HepG2 (cell line): ENCODE measurements around the gene CCDC183. TPM values are rescaled to one million over a fixed set of nuclear protein-coding genes. Genes with fewer than 3 reads are reported as not detected.

ENCODE experiments used
- AGO2 ChIP-seq: fragments of 200-400 bp; formaldehyde crosslinking; optimal IDR thresholded peaks from 2 replicates; pipeline ENCODE3; 2017; ENCODE audit warnings: mild to moderate bottlenecking, low read depth, low read length, moderate library complexity
- E2F2 ChIP-seq: sonication (generic); formaldehyde crosslinking; IDR thresholded peaks from 2 replicates; pipeline ENCODE4 v1.4.0; 2020; ENCODE audit warnings: missing genetic modification reagents, borderline replicate concordance
- FOXA3 ChIP-seq: IDR thresholded peaks from 2 replicates; pipeline ENCODE4 v1.6.1; 2016; ENCODE audit warnings: missing genetic modification reagents, missing compliant biosample characterization
- NFE2L1 ChIP-seq: sonication (generic); formaldehyde crosslinking; IDR thresholded peaks from 2 replicates; pipeline ENCODE4 v1.4.0; 2020; ENCODE audit warnings: missing genetic modification reagents, mild to moderate bottlenecking, borderline replicate concordance
- NR2F1 ChIP-seq, 2 experiments: fragments of 450-650 bp in 1 of 2; formaldehyde crosslinking in 1 of 2; IDR thresholded peaks; 2 replicates each; pipeline versions ENCODE4 v1.5.0 to v1.6.1; 2016 to 2020; ENCODE audit warnings: mild to moderate bottlenecking in 1 of 2, missing compliant biosample characterization in 1 of 2, missing genetic modification reagents in 1 of 2, moderate library complexity in 1 of 2
- PAWR ChIP-seq: sonication (generic); formaldehyde crosslinking; IDR thresholded peaks from 2 replicates; pipeline ENCODE4 v1.4.0; 2020; ENCODE audit warnings: missing genetic modification reagents, mild to moderate bottlenecking, borderline replicate concordance
- PREB ChIP-seq: sonication (generic); formaldehyde crosslinking; IDR thresholded peaks from 2 replicates; pipeline ENCODE4 v1.4.0; 2020; ENCODE audit warnings: missing genetic modification reagents
- RARG ChIP-seq: sonication (generic); formaldehyde crosslinking; IDR thresholded peaks from 2 replicates; pipeline ENCODE4 v1.4.0; 2020; ENCODE audit warnings: low read depth, mild to moderate bottlenecking, missing genetic modification reagents
- SNAPC2 ChIP-seq: sonication (generic); formaldehyde crosslinking; IDR thresholded peaks from 2 replicates; pipeline ENCODE4 v1.8.1; 2022; ENCODE audit warnings: mild to moderate bottlenecking, missing genetic modification reagents
- TBP ChIP-seq: sonication (generic); formaldehyde crosslinking; IDR thresholded peaks from 2 replicates; pipeline ENCODE4 v1.5.0; 2020; ENCODE audit warnings: missing genetic modification reagents
- TGIF2 ChIP-seq: IDR thresholded peaks from 2 replicates; pipeline ENCODE4 v1.6.1; 2016; ENCODE audit warnings: control low read depth, missing compliant biosample characterization
- ZFP36L1 ChIP-seq: sonication (generic); formaldehyde crosslinking; IDR thresholded peaks from 2 replicates; pipeline ENCODE4 v1.8.0; 2022; ENCODE audit warnings: mild to moderate bottlenecking, missing genetic modification reagents, moderate library complexity
- ZHX2 ChIP-seq, 2 experiments: sonication (generic) in 1 of 2; formaldehyde crosslinking in 1 of 2; IDR thresholded peaks; 2 replicates each; pipeline versions ENCODE4 v1.6.1 to v1.9.0; 2014 to 2022; ENCODE audit warnings: antibody characterized with exemption in 1 of 2, borderline replicate concordance in 1 of 2, inconsistent platforms in 1 of 2, low read depth in 1 of 2, missing genetic modification reagents in 1 of 2
- ZNF205 ChIP-seq: IDR thresholded peaks from 2 replicates; pipeline ENCODE4 v1.6.1; 2018; ENCODE audit warnings: missing biosample characterization, missing genetic modification reagents
- ZNF292 ChIP-seq: sonication (generic); formaldehyde crosslinking; IDR thresholded peaks from 2 replicates; pipeline ENCODE4 v1.8.1; 2022; ENCODE audit warnings: mild to moderate bottlenecking, low read depth, missing genetic modification reagents, borderline replicate concordance
- ZNF3 ChIP-seq: IDR thresholded peaks from 2 replicates; pipeline ENCODE4 v1.7.0; 2017; ENCODE audit warnings: inconsistent platforms
- ZNF567 ChIP-seq: sonication (generic); formaldehyde crosslinking; IDR thresholded peaks from 2 replicates; pipeline ENCODE4 v1.8.1; 2023; ENCODE audit warnings: mild to moderate bottlenecking, missing genetic modification reagents, borderline replicate concordance
- ZNF691 ChIP-seq: sonication (generic); formaldehyde crosslinking; IDR thresholded peaks from 2 replicates; pipeline ENCODE4 v1.4.0; 2020; ENCODE audit warnings: missing genetic modification reagents, low read depth, mild to moderate bottlenecking, borderline replicate concordance
- ZSCAN29 ChIP-seq: sonication (generic); formaldehyde crosslinking; conservative IDR thresholded peaks from 2 replicates; pipeline ENCODE4 v1.4.0; 2020; ENCODE audit warnings: mild to moderate bottlenecking, missing genetic modification reagents
- polyA plus RNA-seq, 8 experiments: library from polyadenylated mRNA; depleted of rRNA in 3 of 8; stranded (reverse) in 7 of 8; unstranded in 1 of 8; fragments of >200 nt; fragmentation: Illumina TruSeq in 4 of 8; extraction: Trizol in 4 of 8; gene quantifications; 2 replicates each; pipeline versions ENCODE4 v1.2.1 to v1.2.3, GENCODE V29; 2011 to 2016; ENCODE audit warnings: low read depth in 4 of 8, missing spikeins in 1 of 8, mixed read lengths in 1 of 8; ENCODE audit not compliant: insufficient read depth in 1 of 8
- total RNA-seq, 5 experiments: library from RNA; depleted of rRNA; stranded (reverse); fragments of >200 nt; fragmentation: Illumina TruSeq; extraction: Trizol; gene quantifications; 2 replicates each; pipeline ENCODE4 v1.2.3, GENCODE V29; 2016; ENCODE audit warnings: low read depth in 1 of 5

The CCDC183 gene
- total and polyA plus RNA-seq, 2 of the 13 experiments (the other 11 are each of a cell fraction or from before 2014, with no cell fraction given) = 5.0 to 66.4 TPM

- no peak for TF ChIP-seq E2F2 (CRISPR knock-in tag)
- TF ChIP-seq NFE2L1 (CRISPR knock-in tag) = no peak
- no peak for TF ChIP-seq NR2F1 (CRISPR knock-in tag; IDR thresholded peaks at IDR 0.05)
- no peak for TF ChIP-seq TBP (CRISPR knock-in tag)
- TF ChIP-seq ZNF205 = no peak
- TF ChIP-seq PREB (CRISPR knock-in tag) = no peak
- TF ChIP-seq SNAPC2 (CRISPR knock-in tag) = no peak
- TF ChIP-seq ZHX2 (IDR thresholded peaks at IDR 0.05; ENCODE audit: low read depth) = no peak
- TF ChIP-seq ZHX2 (CRISPR knock-in tag; IDR thresholded peaks at IDR 0.05; ENCODE audit: borderline replicate concordance) = no peak
- peak; percentile 27; the same call in 1 of the 2 replicates for TF ChIP-seq ZNF567 (CRISPR knock-in tag)
- no peak for TF ChIP-seq ZSCAN29 (CRISPR knock-in tag)
- TF ChIP-seq RARG = no peak
- no peak for TF ChIP-seq PAWR (CRISPR knock-in tag)
- 0 out of 2 replicates have a peak, but pooled peaks have one; percentile 31 for TF ChIP-seq ZFP36L1 (CRISPR knock-in tag)
- peak; percentile 61 for TF ChIP-seq AGO2
- TF ChIP-seq ZNF292 = no peak
- no peak for TF ChIP-seq TGIF2 (CRISPR knock-in tag)
- no peak for TF ChIP-seq FOXA3 (CRISPR knock-in tag)
- TF ChIP-seq ZNF3 = no peak
- peak; percentile 68; the same call in 1 of the 2 replicates for TF ChIP-seq ZNF691 (CRISPR knock-in tag)
Measured at GRCh38 chr9:136793086-136793946, 2.8 kb upstream of the CCDC183 start (continued).
